GM21360 (cell line): ENCODE measurements around the gene ZNF609.

ENCODE experiments used
- ATAC-seq: cut with Tn5 transposase; IDR thresholded peaks from one replicate; pipeline ENCODE4 v1.9.1; 2021; ENCODE audit warnings: mild to moderate bottlenecking, moderate library complexity; ENCODE audit not compliant: unreplicated experiment

The ZNF609 gene

DNA sequence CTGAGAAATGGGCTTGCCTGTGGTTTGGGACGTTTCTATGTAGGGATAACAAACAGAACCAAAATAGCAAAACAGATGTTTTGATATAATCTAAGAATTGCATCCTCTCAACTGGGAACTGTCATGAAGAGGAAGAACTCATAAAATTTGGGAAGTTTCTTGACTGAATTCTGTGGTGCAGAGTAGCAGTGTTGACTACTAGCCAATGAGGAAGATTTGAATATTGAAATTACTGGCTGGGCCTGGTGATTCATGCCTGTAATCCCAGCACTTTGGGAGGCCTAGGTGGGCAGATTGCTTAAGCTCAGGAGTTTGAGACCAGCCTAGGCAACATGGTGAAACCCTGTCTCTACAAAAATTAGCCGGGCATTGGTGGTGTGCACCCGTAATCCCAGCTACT, 42.2 kb downstream of the ZNF609 start:
- ATAC-seq = no peak

- no peak for ATAC-seq
Observed at GRCh38 chr15:64503197-64503596, 42.8 kb downstream of the ZNF609 start.

DNA sequence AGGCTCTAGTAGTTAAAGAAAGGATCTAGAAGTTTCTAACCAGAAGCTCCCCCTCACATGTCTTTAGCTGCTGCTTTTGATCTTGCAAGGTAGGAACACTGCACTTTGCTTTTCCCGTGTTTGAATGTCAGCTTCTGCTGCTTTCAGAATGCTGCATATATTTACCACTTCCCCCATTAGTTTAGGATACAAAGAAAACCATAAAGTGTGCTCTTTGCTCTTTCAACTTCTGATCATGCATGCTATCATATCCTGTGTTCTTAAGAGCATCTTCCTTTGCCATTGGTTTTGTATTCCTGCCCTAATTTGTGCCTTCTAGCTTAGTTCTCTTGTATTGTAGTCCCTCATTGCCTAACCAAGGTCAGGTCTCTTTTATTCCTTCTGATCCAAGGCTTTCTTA, 43.3 kb downstream of the ZNF609 start:
- no peak for ATAC-seq

GRCh38 chr15:64507293-64507802, 47.0 kb downstream of the ZNF609 start:
- ATAC-seq = no peak

- ATAC-seq = no peak
Observed at GRCh38 chr15:64507845-64508244, 47.5 kb downstream of the ZNF609 start.

DNA sequence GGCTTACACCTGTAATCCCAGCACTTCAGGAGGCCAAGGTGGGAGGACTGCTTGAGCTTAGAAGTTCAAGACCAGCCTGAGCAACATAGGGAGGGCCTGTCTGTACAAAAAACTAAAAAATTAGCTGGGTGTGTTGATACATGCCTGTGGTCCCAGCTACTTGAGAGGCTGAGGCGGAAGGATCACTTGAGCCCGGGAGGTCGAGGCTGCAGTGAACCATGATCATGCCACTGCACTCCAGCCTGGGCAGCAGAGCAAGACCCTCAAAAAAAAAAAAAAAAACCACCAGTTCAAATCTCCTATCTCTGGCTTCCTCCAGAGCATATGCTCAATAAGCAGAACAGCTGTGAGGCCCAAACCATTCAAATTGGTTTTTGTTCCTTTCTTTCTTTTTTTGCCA, 53.4 kb downstream of the ZNF609 start:
- ATAC-seq = no peak

GRCh38 chr15:64515196-64515595, 54.8 kb downstream of the ZNF609 start:
- ATAC-seq = no peak

- no peak for ATAC-seq
Observed at GRCh38 chr15:64515825-64516224, 55.4 kb downstream of the ZNF609 start.

DNA sequence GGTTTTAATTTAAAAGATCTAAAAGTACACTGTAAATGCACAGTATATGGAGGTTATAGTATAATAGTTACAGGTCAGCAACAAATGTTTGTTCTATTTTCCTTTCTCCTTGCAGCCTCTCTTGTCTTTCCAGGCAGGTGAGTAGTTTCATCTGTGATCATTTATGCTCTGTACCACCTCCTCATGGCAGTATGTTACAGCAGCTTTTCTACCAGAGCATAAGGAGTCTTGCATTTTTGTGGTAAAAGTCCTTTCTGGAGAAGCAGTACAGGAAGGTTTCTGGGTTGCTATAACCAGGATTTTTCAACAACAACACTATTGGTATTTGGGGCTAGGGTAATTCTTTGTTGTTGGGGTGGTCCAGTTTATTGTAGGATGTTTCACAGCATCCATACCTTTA, 59.5 kb downstream of the ZNF609 start:
- no peak for ATAC-seq

DNA sequence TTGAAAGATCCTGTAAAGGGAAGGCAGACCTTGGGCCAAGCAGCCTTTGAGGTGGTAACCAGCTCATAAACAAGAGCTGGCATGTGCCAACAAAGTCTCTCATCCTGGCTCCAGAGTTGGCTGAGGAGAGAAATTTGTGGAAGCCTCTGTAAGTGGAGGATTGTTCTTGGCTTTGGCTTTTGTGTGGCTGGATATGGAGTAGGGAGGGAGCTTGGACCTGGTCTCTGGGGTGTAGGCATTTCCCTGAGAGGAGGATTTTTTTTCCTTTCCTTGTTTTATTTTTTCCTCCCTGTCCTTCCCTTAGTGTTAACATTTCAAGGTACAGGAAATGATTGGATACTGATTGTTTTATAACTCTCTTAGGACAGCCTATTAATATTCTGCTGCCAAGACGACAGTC, 60.8 kb downstream of the ZNF609 start:
- no peak for ATAC-seq

DNA sequence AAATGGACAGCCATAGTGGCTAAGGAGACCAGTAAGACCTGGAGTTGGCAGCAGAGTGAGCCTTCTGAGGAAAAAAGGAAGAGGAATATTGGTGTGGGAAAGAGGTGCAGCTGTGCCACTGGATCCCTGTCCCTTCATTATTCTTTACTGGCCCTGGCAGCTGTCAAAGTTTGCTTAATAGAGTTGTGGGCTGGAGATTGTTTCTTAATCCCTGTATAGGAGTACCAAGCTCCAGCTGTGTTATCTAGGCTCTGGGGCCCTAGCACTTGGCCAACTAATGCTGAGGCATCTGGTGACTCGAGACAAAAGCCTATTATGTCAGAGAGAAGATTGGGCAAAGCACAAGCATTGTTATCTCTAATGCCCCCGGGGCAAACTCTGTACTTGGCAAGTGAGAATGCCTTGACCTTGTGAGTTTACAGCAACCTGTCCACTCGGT, 61.4 kb downstream of the ZNF609 start:
- no peak for ATAC-seq

- no peak for ATAC-seq
Observed at GRCh38 chr15:64522226-64522823, 61.9 kb downstream of the ZNF609 start.

DNA sequence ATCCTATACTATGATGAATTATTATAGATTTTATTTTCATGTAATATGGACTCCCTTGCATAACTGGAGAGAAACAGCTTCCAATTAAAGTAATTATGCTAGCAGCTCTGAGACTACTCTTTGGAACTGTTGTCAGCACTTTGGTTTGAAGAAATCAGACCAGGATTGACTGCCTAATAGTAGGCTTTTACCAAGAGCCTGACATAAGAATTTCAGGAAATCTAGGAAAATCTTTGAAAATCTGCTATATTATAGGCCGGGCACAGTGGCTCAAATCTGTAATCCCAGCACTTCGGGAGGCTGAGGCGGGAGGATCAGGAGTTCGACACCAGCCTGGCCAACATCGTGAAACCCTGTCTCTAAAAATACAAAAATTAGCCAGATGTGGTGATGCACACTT, 62.9 kb downstream of the ZNF609 start:
- no peak for ATAC-seq

GRCh38 chr15:64524778-64525177, 64.4 kb downstream of the ZNF609 start:
- no peak for ATAC-seq

- ATAC-seq = no peak
Observed at GRCh38 chr15:64525828-64526530, 65.6 kb downstream of the ZNF609 start.

DNA sequence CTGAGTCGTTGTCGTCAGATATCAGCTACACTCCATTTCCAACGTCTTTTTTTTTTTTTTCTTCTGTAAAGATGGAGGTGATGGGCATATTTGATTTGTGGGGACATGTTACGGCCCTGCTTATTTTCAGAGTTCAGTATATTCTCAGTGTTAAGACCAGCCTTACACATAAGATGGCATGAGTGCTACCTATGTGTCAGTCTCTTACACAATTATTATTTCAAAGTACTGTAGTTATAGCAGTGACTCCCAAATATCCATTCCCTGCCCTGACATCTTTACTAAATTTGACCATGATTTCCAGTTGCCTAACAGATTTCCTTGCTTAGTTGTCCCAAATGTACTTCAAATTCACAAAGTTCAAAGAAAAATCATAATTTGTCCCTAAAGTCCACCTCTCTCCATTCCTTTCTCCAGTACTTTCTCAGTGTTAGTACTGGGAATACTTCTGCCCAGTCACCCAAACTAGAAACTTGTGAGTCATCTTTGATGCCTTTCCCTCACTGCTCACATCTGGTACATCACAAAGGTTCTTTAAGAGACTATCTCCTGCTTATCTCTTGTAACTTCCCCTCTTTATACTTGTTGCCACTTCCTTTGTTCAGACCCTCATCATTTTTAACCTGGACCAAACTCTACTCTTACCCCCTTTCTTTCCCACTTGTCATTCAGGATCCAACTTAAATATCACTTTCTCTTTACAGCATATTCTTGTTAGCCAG, 67.0 kb downstream of the ZNF609 start:
- no peak for ATAC-seq

DNA sequence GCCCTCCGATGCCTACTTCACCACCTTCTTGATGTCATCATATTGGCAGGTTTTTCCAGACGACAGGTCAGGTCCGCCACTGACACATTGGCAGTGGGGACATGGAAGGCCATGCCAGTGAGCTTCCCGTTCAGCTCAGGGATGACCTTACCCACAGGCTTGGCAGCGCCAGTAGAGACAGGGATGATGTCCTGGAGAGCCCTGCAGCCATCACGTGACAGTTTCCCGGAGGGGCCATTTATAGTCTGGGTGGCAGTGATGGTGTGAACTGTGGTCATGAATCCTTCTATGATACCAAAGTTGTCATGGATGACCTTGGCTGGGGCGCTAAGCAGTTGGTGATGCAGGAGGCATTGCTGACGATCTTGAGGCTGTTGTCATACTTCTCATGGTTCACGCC, 68.5 kb downstream of the ZNF609 start:
- ATAC-seq = no peak

GRCh38 chr15:64530472-64530871, 70.1 kb downstream of the ZNF609 start:
- ATAC-seq = no peak

GRCh38 chr15:64530918-64531317, 70.5 kb downstream of the ZNF609 start:
- ATAC-seq = no peak

DNA sequence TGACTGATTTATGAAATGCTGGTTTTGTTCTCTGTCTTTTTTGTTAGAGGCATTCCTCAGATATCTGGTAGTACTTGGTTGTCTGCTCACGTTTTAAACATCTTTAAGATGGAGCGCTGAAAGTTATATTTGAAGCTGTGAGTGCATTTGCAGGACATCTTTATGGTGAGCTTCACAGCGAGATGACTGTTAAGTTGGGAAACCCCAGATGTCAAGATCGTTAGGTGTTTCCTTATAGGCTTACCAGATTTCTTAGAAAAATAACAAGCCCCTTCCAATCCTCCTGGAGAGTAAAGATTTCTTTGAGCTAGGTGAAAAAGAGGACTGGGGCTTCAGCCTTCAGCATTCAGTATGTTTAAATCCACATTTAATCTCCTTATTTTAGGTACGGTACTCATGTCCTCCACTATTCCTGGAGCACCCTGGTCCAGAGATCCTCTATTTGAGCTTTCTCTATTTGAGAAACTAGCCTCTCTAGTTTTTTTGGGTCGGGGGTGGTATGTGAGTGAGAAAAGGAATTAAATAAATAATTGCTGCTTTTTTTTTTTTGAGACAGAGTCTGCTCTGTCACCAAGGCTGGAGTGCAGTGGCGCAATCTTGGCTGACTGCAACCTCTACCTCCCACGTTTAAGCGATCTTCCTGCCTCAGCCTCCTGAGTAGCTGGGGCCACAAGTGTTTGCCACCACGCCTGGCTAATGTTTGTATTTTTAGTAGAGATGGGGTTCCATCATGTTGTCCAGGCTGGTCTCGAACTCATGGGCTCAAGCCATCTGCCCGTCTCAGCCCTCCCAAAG, 72.3 kb downstream of the ZNF609 start:
- ATAC-seq = no peak
